HUDEP-2 (cell line): ENCODE data around the gene SLC2A14.
"Not testable (repeated sequence)": the region's sequence is repeated elsewhere in the genome, so short reads cannot be mapped to it uniquely, and the experiment has no call there.

Experiments
- DNase-seq, 76 experiments: peaks; one replicate each; lab custom pipeline; 2025; ENCODE audit not compliant: unreplicated experiment in 76 of 76; lab: John Stamatoyannopoulos, UW

SLC2A14 gene

GRCh38 chr12:7872566-7873319, at the start of gene SLC2A14:
Gene SLC2A14 (minus strand): TSS chr12:7872915. CDS start chr12:7869880, 3,035 bp downstream.
- peak in 5 of 76 experiments; percentile 1 to 6 (median 2) for DNase-seq

DNA sequence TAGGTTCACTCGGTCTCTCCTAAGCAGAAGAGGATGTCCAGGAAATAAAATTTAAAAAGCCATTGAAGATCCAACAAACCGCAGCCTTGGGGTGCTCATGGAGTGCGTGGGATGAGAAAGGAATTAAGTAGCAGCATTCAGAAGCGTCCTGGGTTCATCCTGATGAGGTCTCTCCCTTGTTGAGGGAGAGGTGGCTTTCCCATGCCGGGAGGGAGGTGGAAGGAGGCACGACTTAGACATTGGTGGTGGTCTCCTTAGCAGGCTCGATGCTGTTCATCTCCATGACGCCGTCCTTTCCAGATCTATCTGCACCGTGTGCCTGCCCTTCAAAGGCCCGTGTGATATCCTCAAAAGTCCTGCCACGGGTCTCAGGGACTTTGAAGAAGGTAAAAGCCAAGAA, 48.5 kb upstream of the SLC2A14 start:
- not testable (repeated sequence) for DNase-seq

- not testable (repeated sequence) for DNase-seq
These were observed 45.5 kb upstream of the SLC2A14 start for GRCh38 chr12:7918268-7918590.

DNA sequence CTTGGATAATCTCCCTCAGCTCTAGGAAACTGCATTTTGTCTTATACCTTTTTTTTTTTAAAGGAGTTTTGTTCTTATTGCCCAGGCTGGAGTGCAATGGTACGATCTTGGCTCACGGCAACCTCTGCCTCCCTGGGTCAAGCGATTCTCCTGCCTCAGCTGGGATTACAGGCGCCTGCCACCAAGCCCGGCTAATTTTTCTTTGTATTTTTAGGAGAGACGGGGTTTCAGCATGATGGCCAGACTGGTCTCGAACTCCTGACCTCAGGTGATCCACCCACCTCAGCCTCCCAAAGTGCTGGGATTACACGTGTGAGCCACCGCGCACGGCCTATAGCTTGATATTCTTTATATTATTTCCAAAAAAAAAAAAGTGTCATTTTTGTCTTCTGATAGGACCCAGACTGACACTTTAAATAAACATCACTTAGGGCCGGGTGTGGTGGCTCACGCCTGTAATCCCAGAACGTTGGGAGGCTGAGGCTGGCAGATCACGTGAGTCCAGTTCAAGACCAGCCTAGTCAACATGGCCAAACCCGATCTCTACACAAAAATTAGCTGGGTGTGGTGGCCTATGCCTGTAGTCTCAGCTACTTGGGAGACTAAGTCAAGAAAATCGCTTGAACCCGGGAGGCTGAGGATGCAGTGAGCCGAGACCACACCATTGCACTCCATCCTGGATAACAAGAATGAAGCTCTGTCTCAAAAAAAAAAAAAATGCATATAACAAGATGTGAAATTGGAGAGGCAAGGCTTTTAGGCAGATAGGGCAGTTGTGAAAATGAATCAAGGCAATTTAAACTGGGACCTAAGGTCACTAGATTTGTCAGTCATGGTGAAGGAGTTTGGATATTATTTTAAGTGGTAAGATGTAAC, 44.9 kb upstream of the SLC2A14 start:
- no peak for DNase-seq

- DNase-seq, result no peak
These were observed 44.2 kb upstream of the SLC2A14 start for GRCh38 chr12:7916936-7917335.

DNA sequence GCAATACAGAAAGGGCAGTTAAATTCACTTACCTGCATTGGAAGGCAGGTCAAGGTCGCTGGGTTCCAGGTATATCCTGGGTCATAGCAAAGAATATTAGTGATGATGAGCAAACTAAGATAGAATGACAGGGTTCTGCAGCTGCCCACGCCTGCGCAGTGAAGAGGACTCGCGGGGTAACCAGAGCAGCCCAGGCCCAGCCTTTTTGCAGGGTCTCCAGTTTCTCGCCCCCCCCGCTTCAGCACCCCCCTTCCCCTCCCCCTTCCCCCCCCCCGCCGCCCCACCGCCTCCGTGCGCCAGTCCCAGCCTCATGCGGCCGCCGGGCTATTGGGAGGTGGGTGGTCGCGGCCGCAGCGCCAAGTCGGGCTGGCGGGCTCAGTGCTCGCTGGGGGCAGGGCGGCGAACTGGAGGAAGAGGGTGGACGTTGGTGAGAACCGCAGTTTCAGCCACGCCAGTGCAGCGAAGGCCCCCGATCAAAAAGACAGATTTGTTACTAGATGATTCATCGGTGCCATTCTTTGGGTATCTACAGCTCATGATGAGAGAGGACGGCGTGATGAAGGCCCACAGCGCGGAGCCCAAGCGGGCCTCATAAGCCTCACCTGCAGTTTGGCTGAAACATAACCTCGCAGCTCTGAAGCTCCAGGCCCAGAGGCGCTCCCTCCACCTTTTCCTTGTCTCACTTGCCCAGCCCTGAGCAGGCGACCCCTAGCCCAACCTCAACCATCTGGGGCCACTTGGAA, 43.1 kb upstream of the SLC2A14 start:
- DNase-seq, result no peak

DNA sequence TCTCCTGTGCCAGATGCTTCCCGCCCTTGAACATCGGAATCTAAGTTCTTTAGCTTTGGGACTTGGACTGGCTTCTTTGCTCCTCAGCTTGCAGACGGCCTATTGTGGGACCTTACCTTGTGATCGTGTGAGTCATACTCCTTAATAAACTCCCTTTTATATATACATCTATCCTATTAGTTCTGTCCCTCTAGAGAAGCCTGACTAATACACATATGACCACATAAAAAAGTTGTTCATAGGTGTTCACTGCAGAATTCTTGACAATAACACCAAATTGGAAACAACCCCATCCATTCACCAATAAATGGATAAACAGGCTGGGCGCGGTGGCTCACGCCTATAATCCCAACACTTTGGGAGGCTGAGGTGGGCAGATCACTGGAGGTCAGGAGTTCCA, 37.4 kb upstream of the SLC2A14 start:
- DNase-seq, result not testable (repeated sequence)

- peak in 43 of 76 experiments; percentile 1 to 48 (median 11) for DNase-seq
These were observed 34.3 kb upstream of the SLC2A14 start for GRCh38 chr12:7907009-7907408.

DNA sequence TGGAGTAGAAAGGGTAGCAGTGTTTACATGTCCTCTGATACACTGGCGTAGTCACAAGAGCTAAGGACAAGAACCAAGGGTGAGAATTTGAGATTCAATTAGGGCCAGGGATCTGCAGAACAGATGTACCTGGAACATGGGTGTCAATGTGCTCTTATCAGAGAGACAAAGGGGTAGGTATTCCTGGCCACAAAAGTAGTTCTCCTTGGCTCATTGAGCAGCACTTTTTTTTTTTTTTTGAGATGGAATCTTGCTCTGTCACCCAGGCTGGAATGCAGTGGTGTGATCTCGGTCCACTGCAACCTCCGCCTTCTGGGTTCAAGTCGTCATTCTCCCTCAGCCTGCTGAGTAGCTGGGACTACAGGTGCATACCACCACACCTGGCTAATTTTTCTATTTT, 33.6 kb upstream of the SLC2A14 start:
- DNase-seq, result not testable (repeated sequence)

DNA sequence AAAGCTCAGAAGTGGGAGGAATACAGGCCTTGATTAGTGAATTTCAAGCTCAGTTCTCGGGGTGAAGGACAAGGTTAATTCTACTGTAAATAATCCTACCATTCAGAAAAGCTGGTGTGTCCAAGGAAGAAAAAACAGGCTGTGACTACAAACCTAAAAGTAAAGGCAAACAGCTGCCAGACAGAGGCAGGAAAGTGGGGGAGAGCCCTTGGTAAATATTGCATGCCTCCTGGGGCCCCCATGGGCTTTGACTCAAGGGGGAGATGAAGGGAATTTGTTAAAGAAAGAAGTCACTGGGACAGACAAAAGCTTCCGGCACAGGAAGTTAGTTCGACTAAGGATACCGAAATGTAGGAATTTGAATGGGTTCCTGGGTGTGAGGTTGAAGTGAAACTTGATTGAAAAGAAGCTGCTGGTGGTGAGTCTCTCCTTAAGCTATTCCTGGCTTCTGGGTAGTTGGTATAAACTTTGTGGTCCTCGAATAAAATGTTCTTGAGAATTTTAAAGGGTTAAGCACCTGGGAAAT, 32.9 kb upstream of the SLC2A14 start:
- not testable (repeated sequence) for DNase-seq

DNA sequence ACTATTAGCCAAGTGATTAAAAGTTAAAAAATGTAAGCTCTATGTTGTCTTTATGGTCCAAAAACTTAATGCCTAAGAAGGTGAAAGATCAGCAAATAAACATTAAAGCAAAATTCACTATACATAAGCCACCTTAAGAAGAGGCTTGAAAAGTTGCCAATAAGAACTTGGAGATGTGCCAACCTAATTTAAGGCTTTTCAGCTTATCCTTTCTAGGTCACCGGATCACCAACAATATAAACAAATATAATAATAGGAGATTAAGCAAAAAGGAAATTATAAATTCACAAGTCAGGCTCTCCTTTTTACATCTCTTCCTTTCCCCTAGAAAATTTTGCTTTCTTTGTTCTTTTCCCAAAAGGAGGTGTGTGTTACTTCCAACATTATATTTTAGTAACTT, 32.4 kb upstream of the SLC2A14 start:
- DNase-seq, result no peak

DNA sequence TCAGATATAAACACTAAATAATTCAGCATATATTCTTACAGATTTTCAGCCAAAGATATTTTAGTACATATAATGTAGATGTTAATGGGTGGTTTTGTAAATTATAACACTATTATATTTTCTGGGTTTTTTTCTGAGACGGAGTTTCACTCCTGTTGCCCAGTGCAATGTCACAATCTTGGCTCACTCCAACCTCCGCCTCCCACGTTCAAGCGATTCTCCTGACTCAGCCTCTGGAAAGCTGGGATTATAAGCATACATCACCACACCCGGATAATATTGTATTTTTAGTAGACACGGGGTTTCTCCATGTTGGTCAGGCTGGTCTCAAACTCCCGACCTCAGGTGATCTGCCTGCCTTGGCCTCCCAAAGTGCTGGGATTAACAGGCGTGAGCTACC, 29.7 kb upstream of the SLC2A14 start:
- DNase-seq, result not testable (repeated sequence)

- no peak for DNase-seq
These were observed 27.0 kb upstream of the SLC2A14 start for GRCh38 chr12:7899755-7900154.

DNA sequence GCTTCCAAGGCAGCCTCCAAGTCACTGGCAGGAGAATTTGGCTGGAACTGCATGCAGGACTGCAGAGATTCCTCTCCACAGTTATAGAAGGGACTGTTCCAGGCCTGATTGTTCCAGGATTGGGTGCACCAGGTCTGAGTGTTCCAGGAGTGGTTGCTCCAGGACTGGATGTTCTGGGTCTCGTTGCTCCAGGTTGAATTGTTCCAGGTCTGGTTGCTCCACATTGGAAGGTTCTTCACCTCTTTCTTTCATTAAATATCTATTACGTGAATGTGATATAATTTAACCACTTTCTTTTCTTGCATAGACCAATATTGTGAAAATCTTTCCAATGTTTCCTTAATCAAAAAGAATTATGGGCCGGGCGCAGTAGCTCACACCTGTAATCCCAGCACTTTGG, 24.0 kb upstream of the SLC2A14 start:
- not testable (repeated sequence) for DNase-seq

- DNase-seq, result no peak
These were observed 19.7 kb upstream of the SLC2A14 start for GRCh38 chr12:7892186-7892980.

- no peak for DNase-seq
These were observed 12.0 kb upstream of the SLC2A14 start for GRCh38 chr12:7884689-7885088.

- DNase-seq, result not testable (repeated sequence)
These were observed 9.0 kb upstream of the SLC2A14 start for GRCh38 chr12:7881736-7882120.

DNA sequence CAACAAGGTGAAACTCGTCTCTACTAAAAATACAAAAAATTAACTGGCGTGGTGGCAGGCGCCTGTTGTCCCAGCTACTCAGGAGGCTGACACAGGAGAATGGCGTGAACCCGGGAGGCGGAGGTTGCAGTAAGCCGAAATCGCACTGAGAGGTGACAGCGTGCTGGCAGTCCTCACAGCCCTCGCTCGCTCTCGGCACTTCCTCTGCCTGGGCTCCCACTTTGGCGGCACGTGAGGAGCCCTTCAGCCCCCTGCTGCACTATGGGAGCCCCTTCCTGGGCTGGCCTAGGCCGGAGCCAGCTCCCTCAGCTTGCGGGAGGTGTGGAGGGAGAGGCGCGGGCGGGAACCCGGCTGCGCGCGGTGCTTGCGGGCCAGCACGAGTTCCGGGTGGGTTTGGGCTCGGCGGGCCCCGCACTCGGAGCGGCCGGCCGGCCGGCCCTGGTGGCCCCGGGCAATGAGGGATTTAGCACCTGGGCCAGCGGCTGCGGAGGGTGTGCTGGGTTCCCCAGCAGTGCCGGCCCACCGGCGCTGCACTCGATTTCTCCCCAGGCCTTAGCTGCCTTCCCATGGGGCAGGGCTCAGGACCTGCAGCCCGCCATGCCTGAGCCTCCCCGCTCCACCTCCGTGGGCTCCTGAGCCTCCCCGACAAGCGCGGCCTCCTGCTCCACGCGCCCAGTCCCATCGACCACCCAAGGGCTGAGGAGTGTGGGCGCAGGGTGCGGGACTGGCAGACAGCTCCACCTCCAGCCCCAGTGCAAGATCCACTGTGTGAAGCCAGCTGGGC, 8.4 kb upstream of the SLC2A14 start:
- DNase-seq, result not testable (repeated sequence)

- no peak for DNase-seq
These were observed 6.5 kb upstream of the SLC2A14 start for GRCh38 chr12:7879246-7879645.
